ENCODE data around the gene ZFYVE27. TPM values are rescaled to one million over a fixed set of nuclear protein-coding genes. Genes with fewer than 3 reads are reported as not detected.

The ZFYVE27 gene
- total RNA-seq, 1 donor from 2014 or later, result 35.0 TPM

- no peaks in the 10 kb centered on the region for H3K4me1 Mint-ChIP-seq (ENCODE audit: low read depth)
- H3K36me3 Mint-ChIP-seq (ENCODE audit: low read depth), result no peaks in the 10 kb centered on the region
- DNase-seq (ENCODE audit: low spot score), result no peak
- no peaks in the 10 kb centered on the region for H3K9me3 Mint-ChIP-seq
- intact Hi-C loops (cut with micrococcal nuclease), result no loop called here
- no peak overlapping the region for H3K4me3 Mint-ChIP-seq (ENCODE audit: low read depth)
- peaks cover 7% of the 10 kb centered on the region for H3K27me3 Mint-ChIP-seq (ENCODE audit: low read depth)
- H3K27ac Mint-ChIP-seq, result no peak overlapping the region
Measured at GRCh38 chr10:97805096-97805884, 68.4 kb downstream of the ZFYVE27 start.

GRCh38 chr10:97805949-97806348 is 69.0 kb downstream of the ZFYVE27 start:
- H3K27me3 Mint-ChIP-seq (ENCODE audit: low read depth), result peaks cover 5% of the 10 kb centered on the region
- no peaks in the 10 kb centered on the region for H3K36me3 Mint-ChIP-seq (ENCODE audit: low read depth)
- H3K9me3 Mint-ChIP-seq, result no peaks in the 10 kb centered on the region
- H3K4me1 Mint-ChIP-seq (ENCODE audit: low read depth), result no peaks in the 10 kb centered on the region
- intact Hi-C loops (cut with micrococcal nuclease), result no loop called here
- H3K27ac Mint-ChIP-seq, result no peak overlapping the region
- no peak for DNase-seq (ENCODE audit: low spot score)
- H3K4me3 Mint-ChIP-seq (ENCODE audit: low read depth), result no peak overlapping the region

GRCh38 chr10:97810446-97810845 is 73.5 kb downstream of the ZFYVE27 start:
- intact Hi-C loops (cut with micrococcal nuclease), result no loop called here
- DNase-seq (ENCODE audit: low spot score), result no peak
- H3K36me3 Mint-ChIP-seq (ENCODE audit: low read depth), result no peaks in the 10 kb centered on the region
- H3K27ac Mint-ChIP-seq, result no peak overlapping the region
- no peaks in the 10 kb centered on the region for H3K9me3 Mint-ChIP-seq
- no peak overlapping the region for H3K4me3 Mint-ChIP-seq (ENCODE audit: low read depth)
- H3K27me3 Mint-ChIP-seq (ENCODE audit: low read depth), result peaks cover 3% of the 10 kb centered on the region
- H3K4me1 Mint-ChIP-seq (ENCODE audit: low read depth), result no peaks in the 10 kb centered on the region

Other genes starting within 250 kb of the ZFYVE27 start
- 106 and 108 TPM in 2 replicates for gene MMS19, start 238.7 kb upstream of the ZFYVE27 start, total RNA-seq
- 1.6 and 1.8 TPM in 2 replicates for gene UBTD1, start 238.2 kb upstream of the ZFYVE27 start, total RNA-seq
- 0.18 and 0.57 TPM in 2 replicates for gene ANKRD2, start 164.3 kb upstream of the ZFYVE27 start, total RNA-seq
- not detected in 2 replicates for gene HOGA1, start 152.7 kb upstream of the ZFYVE27 start, total RNA-seq
- not detected in 2 replicates for gene C10orf62, start 147.4 kb upstream of the ZFYVE27 start, total RNA-seq
- gene MORN4, start 103.6 kb upstream of the ZFYVE27 start, total RNA-seq, result 1.8 and 2.9 TPM in 2 replicates
- gene PI4K2A, start 96.5 kb upstream of the ZFYVE27 start, total RNA-seq, result 15.8 and 17.4 TPM in 2 replicates
- 2.3 and 2.4 TPM in 2 replicates for gene AVPI1, start 49.9 kb upstream of the ZFYVE27 start, total RNA-seq
- 5.6 and 6.5 TPM in 2 replicates for gene MARVELD1, start 23.4 kb upstream of the ZFYVE27 start, total RNA-seq
- not detected in 2 replicates for gene SFRP5, start 34.9 kb downstream of the ZFYVE27 start, total RNA-seq
- gene GOLGA7B, start 112.7 kb downstream of the ZFYVE27 start, total RNA-seq, result 0.34 and 0.62 TPM in 2 replicates

All from activated T-helper 2 cell treated with anti-CD3 and anti-CD28 coated beads, Interferon-gamma antibody, Interleukin-2, Interleukin-4, amounts not matched to agents 10 μg/mL and 5 μg/mL and 100 μg/mL, durations not matched to agents 14 hours and 24 hours and 36 hours (primary cell).